ENCODE measurements around the gene LRRK2. TPM values are rescaled to one million over a fixed set of nuclear protein-coding genes. Genes with fewer than 3 reads are reported as not detected.

Gene LRRK2
- total RNA-seq, 6 experiments from 2014 or later = 0.28 to 1.6 (median 1.2) TPM

- peak overlapping the region; percentile 69 for H3K27ac Mint-ChIP-seq
Observed at GRCh38 chr12:40225337-40225983, 663 bp downstream of the LRRK2 start.

GRCh38 chr12:40225984-40226602 lies 1.3 kb downstream of the LRRK2 start:
- DNase-seq = no peak
- no peak for TF ChIP-seq CTCF (IDR thresholded peaks at IDR 0.05)
- Mint-ChIP-seq H3K4me3 (peak overlapping the region; percentile 87), H3K27me3 (ENCODE audit: insufficient read depth) (no peaks in the 10 kb centered on the region), H3K4me1 (ENCODE audit: low read depth) (peaks cover 31% of the 10 kb centered on the region), H3K27ac (peak overlapping the region; percentile 83; the same call in 1 of the 2 replicates), H3K36me3 (ENCODE audit: low read depth) (no peaks in the 10 kb centered on the region), H3K9me3 (no peaks in the 10 kb centered on the region)

More at GRCh38 chr12:40225337-40225983, 663 bp downstream of the LRRK2 start:
- no peak for DNase-seq
- Mint-ChIP-seq H3K9me3 (no peaks in the 10 kb centered on the region), H3K27me3 (ENCODE audit: insufficient read depth) (no peaks in the 10 kb centered on the region), H3K36me3 (ENCODE audit: low read depth) (no peaks in the 10 kb centered on the region), H3K4me1 (ENCODE audit: low read depth) (peaks cover 31% of the 10 kb centered on the region), H3K4me3 (peak overlapping the region; percentile 87)
- no peak for TF ChIP-seq CTCF (IDR thresholded peaks at IDR 0.05)

DNA sequence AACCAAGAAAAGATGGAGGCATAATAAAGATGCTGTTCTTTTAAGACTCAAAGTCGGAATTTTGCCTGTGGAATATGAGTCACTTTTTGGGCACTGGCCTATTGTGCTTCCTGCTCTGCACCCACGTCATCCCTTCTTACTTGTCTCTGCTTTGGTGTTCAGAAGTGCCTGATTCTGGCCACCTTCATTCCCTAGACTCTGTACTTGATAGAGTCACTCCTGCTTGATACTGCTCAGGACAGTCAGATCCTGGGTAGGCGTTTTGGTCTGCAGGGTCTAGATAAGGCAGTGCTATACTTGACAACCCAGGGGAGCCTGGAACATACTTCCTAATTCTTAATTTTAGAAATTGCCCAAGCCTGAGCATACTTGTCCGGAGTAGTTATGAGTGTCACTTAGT lies 1.9 kb downstream of the LRRK2 start:
- Mint-ChIP-seq H3K4me1 (ENCODE audit: low read depth) (peaks cover 31% of the 10 kb centered on the region), H3K27me3 (ENCODE audit: insufficient read depth) (no peaks in the 10 kb centered on the region), H3K9me3 (no peaks in the 10 kb centered on the region), H3K36me3 (ENCODE audit: low read depth) (no peaks in the 10 kb centered on the region), H3K27ac (peak overlapping the region; percentile 83), H3K4me3 (peak overlapping the region; percentile 69)
- TF ChIP-seq CTCF (IDR thresholded peaks at IDR 0.05) = no peak
- peak; percentile 60 for DNase-seq

DNA sequence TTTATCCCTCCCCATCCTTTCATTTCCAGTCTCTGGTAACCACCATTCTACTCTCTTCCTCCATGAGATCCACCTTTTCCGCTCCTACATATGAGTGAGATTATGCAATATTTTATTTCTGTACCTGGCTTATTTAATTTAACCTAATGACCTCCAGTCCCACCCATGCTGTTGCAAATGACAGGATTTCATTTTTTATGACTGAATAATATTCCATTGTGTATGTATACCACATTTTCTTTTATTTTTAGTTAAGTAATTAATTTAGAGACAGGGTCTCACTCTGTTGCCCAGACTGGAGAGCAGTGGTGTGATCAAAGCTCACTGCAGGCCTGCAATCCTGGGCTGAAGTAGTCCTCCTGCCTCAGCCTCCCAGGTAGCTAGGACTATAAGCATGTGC lies 2.6 kb downstream of the LRRK2 start:
- no peak overlapping the region for H3K27ac Mint-ChIP-seq
- H3K36me3 Mint-ChIP-seq (ENCODE audit: low read depth) = no peaks in the 10 kb centered on the region
- H3K9me3 Mint-ChIP-seq = no peaks in the 10 kb centered on the region
- no peak for TF ChIP-seq CTCF (IDR thresholded peaks at IDR 0.05)
- H3K4me3 Mint-ChIP-seq = no peak overlapping the region
- no peaks in the 10 kb centered on the region for H3K27me3 Mint-ChIP-seq (ENCODE audit: insufficient read depth)
- no peak for DNase-seq
- peaks cover 31% of the 10 kb centered on the region for H3K4me1 Mint-ChIP-seq (ENCODE audit: low read depth)

DNA sequence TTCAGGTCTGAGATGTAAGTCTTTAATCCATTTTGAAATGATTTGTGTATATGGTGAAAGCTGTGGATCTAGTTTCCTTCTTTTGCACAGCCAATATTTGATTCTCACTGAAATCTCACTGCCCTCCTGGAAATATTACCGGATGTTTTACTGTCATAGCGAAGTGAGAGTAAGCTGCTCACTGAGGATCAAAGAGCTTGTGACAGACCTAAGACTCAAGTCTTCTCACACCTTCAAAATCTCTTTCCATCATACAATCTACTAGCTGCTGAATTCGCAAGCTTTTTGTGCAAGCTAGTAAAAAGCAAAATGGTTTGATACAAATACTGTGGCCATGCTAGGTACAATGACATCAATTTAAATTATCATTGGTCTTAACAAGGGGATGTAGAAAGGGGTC lies 3.9 kb downstream of the LRRK2 start:
- H3K36me3 Mint-ChIP-seq (ENCODE audit: low read depth) = no peaks in the 10 kb centered on the region
- no peak overlapping the region for H3K27ac Mint-ChIP-seq
- no peak overlapping the region for H3K4me3 Mint-ChIP-seq
- no peak for TF ChIP-seq CTCF (IDR thresholded peaks at IDR 0.05)
- DNase-seq = no peak
- H3K27me3 Mint-ChIP-seq (ENCODE audit: insufficient read depth) = no peaks in the 10 kb centered on the region
- H3K9me3 Mint-ChIP-seq = no peaks in the 10 kb centered on the region
- H3K4me1 Mint-ChIP-seq (ENCODE audit: low read depth) = peaks cover 28% of the 10 kb centered on the region
